Keratinocyte (primary cell): Measurements from ENCODE around the gene F7. TPM values are rescaled to one million over a fixed set of nuclear protein-coding genes. Genes with fewer than 3 reads are reported as not detected.

Experiments used
- DNase-seq: peaks from one replicate; pipeline ENCODE4 v3.0.0-alpha.2; 2011; ENCODE audit warnings: low read depth, missing footprints, low spot score
- FAIRE-seq: peaks from 2 replicates; lab custom pipeline; 2011; peaks lifted over from hg19 to GRCh38; lab: Jason Lieb, UNC
- H2AFZ ChIP-seq: 2 replicates; pipeline ENCODE4 v1.6.0; 2012; ENCODE audit warnings: low read length, control low read depth, inconsistent platforms; ENCODE audit not compliant: control insufficient read depth
- H3K27ac ChIP-seq: 2 replicates; pipeline ENCODE4 v1.5.1; 2011; ENCODE audit warnings: low read length; ENCODE audit not compliant: control insufficient read depth, insufficient read depth
- H3K27me3 ChIP-seq: 3 replicates; pipeline ENCODE4 v1.6.0; 2011; ENCODE audit warnings: low read length; ENCODE audit not compliant: control insufficient read depth, insufficient read depth; ENCODE audit errors: extremely low read depth
- H3K36me3 ChIP-seq, 2 experiments: 2 replicates in 1 of 2; 3 replicates in 1 of 2; pipeline ENCODE4 v1.5.1; 2011; ENCODE audit warnings: low read length in 2 of 2, mild to moderate bottlenecking in 1 of 2; ENCODE audit not compliant: control insufficient read depth in 2 of 2, insufficient read depth in 2 of 2; ENCODE audit errors: extremely low read depth in 1 of 2
- H3K4me1 ChIP-seq: 3 replicates; pipeline ENCODE4 v1.5.1; 2011; ENCODE audit warnings: low read length; ENCODE audit not compliant: control insufficient read depth, insufficient read depth; ENCODE audit errors: extremely low read depth
- H3K4me2 ChIP-seq: 3 replicates; pipeline ENCODE4 v1.6.0; 2011; ENCODE audit warnings: low read depth, low read length; ENCODE audit not compliant: control insufficient read depth, insufficient read depth; ENCODE audit errors: extremely low read depth
- H3K4me3 ChIP-seq, 3 experiments: fragments of 200-600 bp in 1 of 3; sonication (generic) in 1 of 3; 2 replicates in 2 of 3; 3 replicates in 1 of 3; pipeline ENCODE4 v1.5.1; 2011 to 2016; ENCODE audit warnings: low read length in 3 of 3, mild to moderate bottlenecking in 3 of 3, control low read depth in 2 of 3, inconsistent platforms in 1 of 3, low read depth in 1 of 3, mixed read lengths in 1 of 3, mixed run types in 1 of 3, moderate library complexity in 1 of 3; ENCODE audit not compliant: control insufficient read depth in 2 of 3, insufficient read depth in 2 of 3; ENCODE audit errors: extremely low read depth in 1 of 3
- H3K79me2 ChIP-seq: 2 replicates; pipeline ENCODE4 v1.6.0; 2012; ENCODE audit warnings: low read length; ENCODE audit not compliant: control insufficient read depth, insufficient read depth
- H3K9ac ChIP-seq: 3 replicates; pipeline ENCODE4 v1.6.0; 2011; ENCODE audit warnings: low read length; ENCODE audit not compliant: control insufficient read depth, insufficient read depth; ENCODE audit errors: extremely low read depth
- H3K9me1 ChIP-seq: 3 replicates; pipeline ENCODE4 v1.6.0; 2011; ENCODE audit warnings: low read length; ENCODE audit not compliant: control insufficient read depth, insufficient read depth; ENCODE audit errors: extremely low read depth
- H3K9me3 ChIP-seq: 2 replicates; pipeline ENCODE4 v1.5.1; 2012; ENCODE audit warnings: low read depth, low read length; ENCODE audit not compliant: control insufficient read depth
- H4K20me1 ChIP-seq: 3 replicates; pipeline ENCODE4 v1.6.0; 2011; ENCODE audit warnings: low read length; ENCODE audit not compliant: control insufficient read depth, insufficient read depth; ENCODE audit errors: extremely low read depth
- EZH2 ChIP-seq: IDR thresholded peaks from one replicate; pipeline ENCODE4 v1.6.1; 2012; ENCODE audit warnings: inconsistent platforms, mild to moderate bottlenecking, low read length, moderate library complexity
- dilution Hi-C: fragments of 300-500 bp; cut with MboI; formaldehyde crosslinking; loops from one replicate; pipeline ENCODE4 v1.7.0; 2020; ENCODE audit warnings: low sequenced_read_pairs; ENCODE audit not compliant: extremely low pct_ligation_motif_present
- polyA plus RNA-seq, 5 experiments: library from polyadenylated mRNA; depleted of rRNA in 3 of 5; stranded (reverse) in 3 of 5; stranded (forward) in 1 of 5; unstranded in 1 of 5; fragments of >200 nt; gene quantifications; 1 replicate in 1 of 5; 2 replicates in 3 of 5; 3 replicates in 1 of 5; pipeline versions ENCODE4 v1.2.1 to v1.2.3, GENCODE V29; 2011 to 2012; ENCODE audit warnings: missing spikeins in 2 of 5, low read depth in 1 of 5, low replicate concordance in 1 of 5
- TF ChIP-seq, protein P1 (sequence below), 3 experiments: IDR thresholded peaks in 1 of 3; conservative IDR thresholded peaks in 1 of 3; optimal IDR thresholded peaks in 1 of 3; 2 replicates in 2 of 3; 3 replicates in 1 of 3; pipeline versions ENCODE3 to v1.5.1; 2011; ENCODE audit warnings: low read length in 3 of 3, mild to moderate bottlenecking in 3 of 3, moderate library complexity in 2 of 3, control low read depth in 1 of 3, inconsistent platforms in 1 of 3; ENCODE audit not compliant: insufficient read depth in 2 of 3; ENCODE audit errors: extremely low read depth in 1 of 3

Gene F7
- polyA plus RNA-seq, 1 donor (not counting 4 experiments of a cell fraction or from before 2014, with no cell fraction given), result not detected

DNA sequence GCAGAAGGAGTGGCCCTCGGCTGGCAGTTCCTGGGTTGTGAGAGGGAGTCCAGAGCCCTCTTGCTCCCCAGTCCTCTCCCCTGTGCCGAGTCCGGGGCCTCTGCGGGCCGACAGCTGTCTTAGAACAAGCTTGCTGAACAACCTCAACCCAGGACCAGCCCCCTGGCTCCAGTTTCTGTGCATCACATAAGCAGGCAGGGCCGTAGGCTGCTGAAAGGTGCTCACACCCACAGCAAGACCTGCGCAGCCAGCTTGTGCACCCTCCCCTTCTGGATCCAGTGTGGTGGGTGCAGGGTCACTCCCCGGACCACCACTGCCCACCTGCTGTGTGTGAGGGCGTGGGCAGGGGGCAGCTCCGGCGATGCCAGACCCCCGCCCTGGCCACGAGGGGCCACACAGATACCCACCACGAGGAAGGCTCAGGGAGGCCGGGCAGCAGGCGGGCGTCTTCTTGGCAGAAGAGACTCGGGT, 25.2 kb upstream of the F7 start:
- TF ChIP-seq, protein P1, sequence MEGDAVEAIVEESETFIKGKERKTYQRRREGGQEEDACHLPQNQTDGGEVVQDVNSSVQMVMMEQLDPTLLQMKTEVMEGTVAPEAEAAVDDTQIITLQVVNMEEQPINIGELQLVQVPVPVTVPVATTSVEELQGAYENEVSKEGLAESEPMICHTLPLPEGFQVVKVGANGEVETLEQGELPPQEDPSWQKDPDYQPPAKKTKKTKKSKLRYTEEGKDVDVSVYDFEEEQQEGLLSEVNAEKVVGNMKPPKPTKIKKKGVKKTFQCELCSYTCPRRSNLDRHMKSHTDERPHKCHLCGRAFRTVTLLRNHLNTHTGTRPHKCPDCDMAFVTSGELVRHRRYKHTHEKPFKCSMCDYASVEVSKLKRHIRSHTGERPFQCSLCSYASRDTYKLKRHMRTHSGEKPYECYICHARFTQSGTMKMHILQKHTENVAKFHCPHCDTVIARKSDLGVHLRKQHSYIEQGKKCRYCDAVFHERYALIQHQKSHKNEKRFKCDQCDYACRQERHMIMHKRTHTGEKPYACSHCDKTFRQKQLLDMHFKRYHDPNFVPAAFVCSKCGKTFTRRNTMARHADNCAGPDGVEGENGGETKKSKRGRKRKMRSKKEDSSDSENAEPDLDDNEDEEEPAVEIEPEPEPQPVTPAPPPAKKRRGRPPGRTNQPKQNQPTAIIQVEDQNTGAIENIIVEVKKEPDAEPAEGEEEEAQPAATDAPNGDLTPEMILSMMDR (optimal IDR thresholded peaks at IDR 0.05 in 1 of 3, IDR thresholded peaks at IDR 0.05 in 1 of 3, conservative IDR thresholded peaks at IDR 0.05 in 1 of 3; ENCODE audit: extremely low read depth in 1 of 3, insufficient read depth in 2 of 3, low read length in 3 of 3), result no peak
- no peak for TF ChIP-seq EZH2

DNA sequence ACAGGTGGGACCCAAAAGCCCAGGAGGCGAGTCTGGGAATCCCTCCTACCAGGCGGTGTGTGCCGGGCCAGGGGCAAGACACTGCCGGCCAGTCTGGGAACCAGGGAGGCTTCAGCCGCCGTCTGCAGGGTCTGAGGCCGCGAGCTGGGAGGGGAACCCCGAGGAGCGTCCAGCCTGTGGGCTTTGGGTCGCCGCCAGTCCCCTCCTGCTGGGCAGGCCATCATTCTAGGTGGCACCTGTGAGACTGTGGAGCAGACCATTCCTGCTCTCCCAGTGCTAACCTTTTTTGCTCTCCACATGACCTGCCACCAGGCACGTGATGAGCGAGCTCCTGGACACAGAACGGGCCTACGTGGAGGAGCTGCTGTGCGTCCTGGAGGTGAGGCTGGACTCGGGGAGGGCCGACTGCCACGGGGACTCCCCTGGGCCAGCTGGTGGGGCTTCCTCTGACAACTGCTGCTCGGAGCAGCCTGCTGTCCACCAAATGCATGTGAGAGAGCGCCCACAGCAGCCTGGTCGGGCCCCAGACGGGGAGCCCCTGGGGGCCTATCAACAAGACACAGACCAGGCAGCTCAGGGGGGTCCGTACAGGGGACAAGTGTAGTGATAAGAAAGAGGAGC, 24.6 kb upstream of the F7 start:
- TF ChIP-seq, protein P1 (optimal IDR thresholded peaks at IDR 0.05 in 1 of 3, IDR thresholded peaks at IDR 0.05 in 1 of 3, conservative IDR thresholded peaks at IDR 0.05 in 1 of 3; ENCODE audit: extremely low read depth in 1 of 3, insufficient read depth in 2 of 3, low read length in 3 of 3), result no peak
- TF ChIP-seq EZH2, result no peak
- no peak overlapping the region for H3K4me3 ChIP-seq
- H3K36me3 ChIP-seq, result no peaks in the 10 kb centered on the region
- DNase-seq (no peak), FAIRE-seq (no peak)
- H3K4me2 ChIP-seq, result no peak overlapping the region
- no peaks in the 10 kb centered on the region for H3K9me1 ChIP-seq
- peaks cover 6% of the 10 kb centered on the region for H3K27me3 ChIP-seq
- H3K4me1 ChIP-seq, result no peaks in the 10 kb centered on the region
- H3K27ac ChIP-seq, result no peak overlapping the region
- no peak overlapping the region for H2AFZ ChIP-seq
- H3K9ac ChIP-seq, result no peak overlapping the region
- H4K20me1 ChIP-seq, result no peaks in the 10 kb centered on the region
- no peaks in the 10 kb centered on the region for H3K79me2 ChIP-seq
- dilution Hi-C loops, result no loop called here
- no peaks in the 10 kb centered on the region for H3K9me3 ChIP-seq

More for the DNA sequence above, 25.2 kb upstream of the F7 start:
- Histone ChIP-seq H3K36me3 (no peaks in the 10 kb centered on the region), H3K27ac (no peak overlapping the region), H3K9ac (no peak overlapping the region), H3K27me3 (peaks cover 6% of the 10 kb centered on the region), H3K79me2 (no peaks in the 10 kb centered on the region), H2AFZ (no peak overlapping the region), H4K20me1 (no peaks in the 10 kb centered on the region), H3K9me3 (no peaks in the 10 kb centered on the region), H3K9me1 (no peaks in the 10 kb centered on the region), H3K4me1 (no peaks in the 10 kb centered on the region), H3K4me3 (no peak overlapping the region), H3K4me2 (no peak overlapping the region)
- dilution Hi-C loops, result no loop called here
- DNase-seq, result no peak
- no peak for FAIRE-seq
